Left cardiac atrium (tissue), 4 donors: ENCODE measurements around the gene TMEM9. TPM values are rescaled to one million over a fixed set of nuclear protein-coding genes. Genes with fewer than 3 reads are reported as not detected.
A peak's percentile ranks its signal among the peaks of the same experiment; 100 is the strongest.

ENCODE experiments used
- ATAC-seq, 2 donors: fragments of 200-7000 bp; cut with Tn5 transposase; one replicate each; pipeline ENCODE4 v1.9.1; 2020; ENCODE audit warnings: mild to moderate bottlenecking in 2 of 2, moderate library complexity in 2 of 2
- DNase-seq: peaks from one replicate; pipeline ENCODE4 v3.0.0-alpha.2; 2020
- intact Hi-C, 2 donors: fragments of 100-400 bp; cut with DNase I; formaldehyde crosslinking; loops; one replicate each; pipeline versions ENCODE4 v1.14.1 to v1.15.1; 2022 to 2023
- total RNA-seq, 2 donors: library from RNA; stranded (reverse); fragmentation: NEBNext Ultra II Directional; extraction: Animal tissue kit (Norgen Biotek cat#: 25700); gene quantifications; one replicate each; pipeline ENCODE4 v1.2.1, GENCODE V29; 2021
- donor health status: DM: no; HTN: yes; CAD: no.
- donor health status: DM: no; HTN: yes; CAD: no; lungs with severe emphysema.
- donor health status: DM: yes; HTN: yes; CAD: no.
- donor health status: Dilated cardiomyopathy.

TMEM9 gene
- total RNA-seq, 2 donors from 2014 or later: 34.9 to 35.7 TPM

DNA sequence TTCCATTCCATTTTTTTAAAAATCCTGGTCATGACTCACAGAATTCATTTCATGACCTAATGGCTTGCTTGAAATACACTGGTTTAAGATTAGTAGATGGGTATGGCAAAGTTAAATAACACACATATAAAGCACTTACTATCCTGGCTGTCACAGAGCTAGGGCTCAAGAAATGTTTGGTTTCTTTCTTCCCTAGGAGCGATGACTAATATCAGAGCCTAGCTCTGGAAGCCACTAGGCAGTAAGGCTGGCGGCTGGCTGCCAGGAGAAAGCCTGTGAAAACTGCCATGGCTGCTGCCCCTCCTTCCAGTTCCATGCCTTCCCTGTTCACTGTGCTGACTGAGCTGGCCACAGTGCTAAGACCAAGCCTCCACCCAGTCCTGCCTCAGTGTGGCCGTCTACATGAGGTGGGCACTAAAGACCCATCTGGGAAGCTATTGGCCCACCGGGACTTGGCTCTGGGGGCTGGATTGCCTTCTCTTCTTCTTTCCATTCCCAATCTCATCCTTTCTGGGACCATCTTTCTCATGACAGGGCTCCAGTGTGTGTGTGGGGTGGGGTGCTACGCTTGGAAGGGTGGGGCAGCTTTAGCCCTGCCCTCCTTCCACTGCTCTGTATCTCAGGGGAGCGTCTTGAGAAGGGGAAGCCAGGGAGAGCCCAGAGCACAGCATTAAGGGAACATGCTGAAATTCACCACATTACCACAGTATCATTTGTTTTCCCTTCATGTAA lies 16.5 kb downstream of the TMEM9 start:
- peak; percentile 74 for DNase-seq
- ATAC-seq: peak; percentile 72 to 75
- intact Hi-C loops: no loop called here

DNA sequence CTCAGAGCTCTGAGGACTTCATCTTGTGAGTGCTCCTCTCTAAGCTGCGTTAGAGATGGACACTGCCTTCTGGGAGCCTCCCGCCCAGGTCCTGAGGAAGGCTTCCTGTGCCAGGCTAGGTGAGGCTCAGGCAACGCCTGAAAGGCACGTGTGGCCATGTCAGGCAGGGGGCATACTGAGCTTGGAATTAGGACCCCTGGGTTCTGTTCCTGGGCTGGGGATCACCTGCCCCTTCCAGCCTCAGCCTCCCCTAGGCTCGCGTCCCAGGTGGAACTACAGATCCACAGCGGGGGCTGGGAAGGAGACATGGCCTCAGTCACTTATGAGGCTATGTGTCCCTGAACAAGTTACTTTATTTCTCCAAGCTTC lies 17.3 kb downstream of the TMEM9 start:
- intact Hi-C loops: no loop called here
- ATAC-seq: no peak
- no peak for DNase-seq

DNA sequence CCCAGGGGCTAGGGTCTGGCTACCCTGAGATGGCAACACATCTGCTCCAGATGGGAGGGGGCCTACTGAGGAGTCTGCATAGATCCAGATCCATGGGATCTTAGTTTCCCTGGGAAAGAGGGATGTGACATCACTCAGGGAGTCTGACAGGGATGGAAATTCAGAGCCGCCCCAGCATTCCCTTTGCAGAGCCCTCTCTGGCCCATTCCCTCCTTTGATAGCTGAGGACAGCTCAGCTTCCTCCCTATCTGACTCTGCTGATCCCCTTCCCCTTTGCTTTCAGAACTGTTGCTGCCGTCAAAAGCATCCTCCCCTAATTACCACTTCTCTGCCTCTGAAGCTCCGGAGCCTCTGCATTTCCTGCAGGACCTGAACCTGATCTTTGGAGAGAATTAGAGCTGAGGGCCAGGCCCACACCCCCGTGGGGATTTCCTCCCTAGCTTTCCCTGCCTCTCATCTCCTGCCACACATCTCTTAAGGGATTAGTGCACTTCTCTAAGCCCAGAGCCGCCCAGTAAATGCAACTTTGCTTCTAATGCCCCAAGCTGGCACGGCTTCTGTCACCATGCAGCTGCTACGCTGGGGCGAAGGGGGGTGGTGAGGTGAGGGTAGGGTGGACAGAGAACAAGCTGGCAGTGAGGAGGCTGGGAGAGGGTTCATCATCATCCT lies 17.8 kb downstream of the TMEM9 start:
- intact Hi-C loops: no loop called here
- ATAC-seq (no peak), DNase-seq (no peak)

- ATAC-seq: no peak
- intact Hi-C loops: no loop called here
- no peak for DNase-seq
These were observed 19.9 kb downstream of the TMEM9 start for GRCh38 chr1:201134405-201134804.

GRCh38 chr1:201131398-201131797 lies 22.9 kb downstream of the TMEM9 start:
- intact Hi-C loops: no loop called here
- DNase-seq (no peak), ATAC-seq (no peak)

DNA sequence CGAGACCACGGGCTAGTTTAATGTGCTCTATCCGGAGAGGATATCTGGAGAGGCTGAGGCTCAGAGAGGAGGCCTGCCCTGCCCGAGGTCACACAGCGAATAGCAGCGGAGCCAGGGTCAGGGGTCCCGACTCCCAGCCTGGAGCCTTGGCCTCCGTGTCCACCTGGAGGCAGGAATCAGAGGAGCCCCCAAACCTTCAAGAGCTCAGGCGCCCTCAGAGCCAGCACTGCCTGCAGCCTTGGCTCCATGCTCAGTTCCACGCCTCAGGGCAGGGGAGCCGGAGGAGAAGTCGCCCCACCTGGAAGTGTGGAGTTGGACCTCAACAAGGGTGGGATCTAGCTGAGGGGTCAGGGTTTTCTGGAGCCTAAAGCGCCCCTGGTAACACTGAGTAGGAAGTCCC lies 25.3 kb downstream of the TMEM9 start:
- DNase-seq: no peak
- intact Hi-C loops: no loop called here
- no peak for ATAC-seq

DNA sequence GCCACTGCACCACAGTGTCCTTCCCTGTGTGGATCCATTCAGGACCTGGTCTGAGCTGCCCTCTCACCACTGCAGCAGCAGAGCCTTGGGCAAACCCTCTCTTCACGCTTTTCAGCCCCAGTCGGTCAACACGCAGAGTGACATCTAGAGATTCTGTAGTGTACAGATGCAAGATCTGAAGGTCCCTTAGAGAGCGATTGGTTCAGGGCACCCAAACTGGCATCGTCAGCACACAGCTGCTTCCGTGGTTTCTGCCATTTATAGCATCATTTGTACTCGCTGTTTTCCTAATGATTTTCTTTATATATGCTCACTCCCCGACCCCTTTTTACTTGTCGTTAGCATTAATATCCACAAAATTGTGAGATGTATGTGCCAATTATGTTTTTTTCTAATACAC lies 25.8 kb downstream of the TMEM9 start:
- ATAC-seq (no peak), DNase-seq (no peak)
- intact Hi-C loops: no loop called here

DNA sequence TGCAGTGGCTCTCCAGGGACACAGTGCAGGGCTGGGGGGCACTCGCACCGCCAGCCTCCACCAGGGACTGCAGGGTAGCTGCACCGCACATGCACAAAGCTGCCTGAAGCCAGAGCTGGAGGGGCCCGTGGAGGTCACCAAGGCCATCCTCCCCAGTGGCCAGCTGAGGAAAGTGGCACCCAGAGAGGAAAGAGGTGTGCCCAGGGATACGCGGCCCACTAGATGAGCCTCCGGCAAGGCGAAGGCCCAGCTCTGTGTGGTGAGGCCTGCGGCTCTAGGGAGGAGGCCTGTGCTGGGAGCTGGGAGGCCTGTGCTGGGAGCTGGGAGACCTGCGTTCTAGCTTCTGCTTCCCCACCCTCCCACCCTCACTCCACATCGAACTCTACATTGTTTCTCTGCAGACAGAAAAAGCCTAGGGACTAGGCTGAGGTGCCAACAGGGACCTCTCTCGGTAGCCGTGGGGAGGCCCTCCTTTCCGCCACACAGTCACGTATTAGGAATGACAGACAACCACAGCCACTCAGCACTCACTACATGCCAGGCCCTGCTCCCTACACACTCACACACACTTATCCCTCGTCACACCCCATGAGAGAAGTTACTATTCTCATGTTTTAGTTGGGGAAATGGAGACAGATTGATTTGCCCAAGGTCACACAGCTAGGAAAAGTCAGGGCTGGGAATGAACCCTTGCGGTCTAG lies 26.4 kb downstream of the TMEM9 start:
- DNase-seq (no peak), ATAC-seq (no peak)
- intact Hi-C loops: no loop called here

DNA sequence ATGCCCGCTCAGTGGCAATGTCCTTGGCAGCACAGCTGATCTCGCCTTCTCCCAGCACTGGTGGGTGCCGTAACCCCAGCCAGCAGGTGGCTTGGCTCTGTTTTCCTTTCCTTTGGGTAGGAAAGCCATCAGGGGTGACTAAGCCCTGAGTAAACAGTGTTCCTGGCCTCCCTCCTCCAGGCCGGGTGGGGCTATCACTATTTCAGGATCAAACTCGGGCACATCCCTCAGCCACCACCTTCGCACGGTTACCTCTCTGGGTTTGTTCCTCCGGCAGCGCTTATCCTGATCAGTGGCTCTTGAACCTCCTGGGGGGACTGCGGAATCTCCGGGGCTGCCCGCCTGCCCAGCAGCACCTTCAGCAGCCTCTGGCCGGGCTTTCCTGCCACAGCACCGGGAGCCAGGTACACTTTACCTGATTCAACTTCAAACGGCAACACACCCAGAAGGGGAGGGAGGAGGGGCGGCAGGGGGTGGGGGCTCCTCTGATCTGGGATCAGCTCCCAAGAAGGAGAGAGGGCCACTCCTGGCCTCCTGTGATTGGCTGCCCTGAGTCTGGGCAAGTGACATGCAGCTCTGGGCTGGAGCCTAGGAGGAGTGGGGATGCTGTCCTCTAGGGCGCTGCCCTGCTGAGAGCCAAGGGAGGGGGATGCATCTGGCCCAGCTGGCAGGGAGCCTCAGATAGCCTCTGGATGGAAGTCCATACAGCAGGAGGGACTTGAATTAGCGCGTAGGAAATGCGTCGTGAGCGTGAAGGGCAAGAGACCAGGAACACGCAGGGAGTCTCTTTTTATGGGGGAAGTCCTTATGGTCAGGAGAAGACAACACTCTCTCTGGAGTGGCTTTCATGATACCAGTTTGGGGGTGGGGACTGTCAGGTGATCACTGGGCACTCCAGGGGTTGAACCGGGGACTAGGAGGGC lies 27.2 kb downstream of the TMEM9 start, which contains the start of gene ASCL5:
Gene ASCL5 (minus strand): TSS at position 353 of the 923 bp plus-strand sequence. CDS start 11,812 bp downstream, outside the sequence.
- ATAC-seq: no peak
- intact Hi-C loops: no loop called here
- DNase-seq: no peak

GRCh38 chr1:201126463-201126831 lies 27.8 kb downstream of the TMEM9 start:
- intact Hi-C loops: no loop called here
- DNase-seq (no peak), ATAC-seq (no peak)

DNA sequence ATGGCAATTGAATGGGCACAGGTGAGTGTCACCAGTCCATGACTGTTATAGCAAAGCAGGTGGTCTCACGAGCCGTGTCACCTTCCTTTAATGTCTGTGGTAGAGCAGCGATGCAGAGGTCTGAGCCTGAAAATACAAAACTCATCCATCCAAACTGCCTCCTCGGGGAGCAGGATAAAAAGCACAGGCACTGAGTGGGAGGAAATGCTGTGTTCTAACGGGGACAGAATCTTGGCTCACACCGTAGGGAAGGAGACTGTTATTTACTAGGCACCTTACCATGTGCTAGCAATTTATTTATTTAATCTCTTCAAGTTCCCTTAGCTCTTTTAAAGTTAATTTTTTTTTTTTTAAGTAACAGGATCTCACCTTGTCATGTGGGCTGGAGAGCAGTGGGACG lies 28.5 kb downstream of the TMEM9 start:
- ATAC-seq (peak in 1 of 2 donors; percentile 34), DNase-seq (no peak)
- intact Hi-C loops: no loop called here

DNA sequence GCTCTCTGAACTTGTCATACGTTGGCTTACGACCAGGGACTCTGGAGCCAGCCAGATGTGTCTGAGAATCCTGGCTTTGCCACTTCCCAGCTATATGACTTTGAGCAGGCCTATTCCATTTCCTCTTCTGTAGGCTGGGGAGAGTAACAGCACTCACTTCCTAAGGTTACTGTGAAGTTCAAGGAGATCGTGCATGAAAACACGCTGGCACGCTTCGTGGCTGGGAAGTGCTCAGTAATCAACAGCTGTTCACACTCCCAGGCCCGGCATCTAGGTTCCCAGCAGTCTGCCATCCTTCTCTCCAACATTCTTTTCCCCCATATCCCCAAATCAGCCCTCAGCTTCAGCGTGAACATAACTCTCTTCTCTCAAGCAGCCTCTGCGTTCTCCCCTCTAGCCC lies 29.3 kb downstream of the TMEM9 start:
- DNase-seq: no peak
- no peak for ATAC-seq
- intact Hi-C loops: no loop called here

DNA sequence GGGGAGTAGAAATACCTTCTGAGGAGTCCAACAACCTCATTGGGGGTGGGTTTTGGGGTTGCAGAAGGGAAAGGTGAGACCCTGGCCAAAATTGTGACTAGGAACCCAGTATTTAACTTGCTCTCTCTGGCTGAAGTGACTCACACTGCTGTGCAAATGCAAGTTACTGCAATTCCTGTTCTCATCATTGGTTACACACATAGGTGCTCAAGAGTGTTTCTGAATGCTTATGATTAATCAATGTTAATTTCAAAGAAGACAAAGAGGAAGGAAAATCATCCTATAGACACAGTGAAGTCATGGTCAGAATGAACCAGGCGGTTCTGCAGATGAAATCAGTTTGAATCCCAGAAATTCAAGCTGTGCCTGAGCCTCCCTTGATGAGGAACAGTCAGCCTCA lies 30.4 kb downstream of the TMEM9 start:
- no peak for ATAC-seq
- intact Hi-C loops: no loop called here
- no peak for DNase-seq

- ATAC-seq: no peak
- no peak for DNase-seq
These were observed 31.8 kb downstream of the TMEM9 start for GRCh38 chr1:201122321-201122957.

GRCh38 chr1:201119206-201120197 lies 34.8 kb downstream of the TMEM9 start:
- DNase-seq (no peak), ATAC-seq (peak; percentile 17 to 56)
- intact Hi-C loops: loop anchor here in 1 of 2 donors (10.0 kb wide), 1 partner anchor 145 kb away; no protein-coding TSS in a partner anchor

More at GRCh38 chr1:201122321-201122957, 31.8 kb downstream of the TMEM9 start:
- intact Hi-C loops: no loop called here

GRCh38 chr1:201116091-201116490 lies 38.2 kb downstream of the TMEM9 start:
- intact Hi-C loops: loop anchor here in 1 of 2 donors (10.0 kb wide), 1 partner anchor 141 kb away; no protein-coding TSS in a partner anchor
- DNase-seq: no peak

DNA sequence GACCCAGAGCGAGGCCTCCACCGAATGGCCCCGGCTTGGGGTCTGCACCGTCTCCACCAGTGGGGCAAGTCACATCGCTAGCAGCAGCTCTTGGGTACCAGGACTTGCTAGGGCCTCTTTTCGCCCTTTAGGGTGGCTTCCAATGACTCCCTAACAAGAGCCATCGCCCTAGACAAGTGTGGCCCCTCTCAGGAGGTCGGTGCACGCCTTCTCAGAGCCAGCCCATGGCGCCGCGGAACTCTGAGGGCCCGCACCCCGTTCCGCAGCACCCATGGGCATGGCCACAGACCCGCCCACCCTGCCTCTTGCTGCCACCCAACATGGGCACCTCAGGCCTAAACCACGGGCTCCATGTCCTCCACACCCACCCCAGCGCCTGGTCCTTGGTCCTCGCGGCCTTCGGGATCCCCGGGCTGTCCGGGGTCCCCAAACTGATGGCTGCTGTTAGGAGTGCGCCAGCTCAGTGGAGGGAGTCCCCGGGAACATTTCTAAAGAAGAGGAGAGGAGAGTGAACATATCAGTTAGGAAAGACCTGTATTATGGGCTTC lies 38.8 kb downstream of the TMEM9 start:
- intact Hi-C loops: loop anchor here (2.0 to 10.0 kb wide), 2 partner anchors 141 to 143 kb away; no protein-coding TSS in a partner anchor
- DNase-seq (no peak), ATAC-seq (no peak)

More at GRCh38 chr1:201116091-201116490, 38.2 kb downstream of the TMEM9 start:
- no peak for ATAC-seq
